GM23338 (cell line): ENCODE measurements around the gene C12orf43. TPM values are rescaled to one million over a fixed set of nuclear protein-coding genes. Genes with fewer than 3 reads are reported as not detected.

ENCODE experiments used
- ATAC-seq: fragments of 200-7000 bp; cut with Tn5 transposase; 3 replicates; pipeline ENCODE4 v1.9.1; 2020
- DNase-seq: peaks from one replicate; pipeline ENCODE4 v3.0.0-alpha.2; 2015; ENCODE audit warnings: low spot score
- H2AFZ ChIP-seq: fragments of 200-600 bp; sonication (generic); 2 replicates; pipeline ENCODE4 v1.8.0; 2016; ENCODE audit warnings: antibody characterized with exemption, mild to moderate bottlenecking, moderate library complexity
- H3F3A ChIP-seq: fragments of 200-600 bp; sonication (generic); replicated peaks from 2 replicates; pipeline ENCODE4 v1.8.0; 2017; ENCODE audit warnings: antibody characterized with exemption, mixed run types, low read depth
- H3K27ac ChIP-seq: fragments of 200-600 bp; sonication (generic); 2 replicates; pipeline ENCODE4 v1.6.1; 2016; ENCODE audit warnings: low read depth
- H3K27me3 ChIP-seq: fragments of 200-600 bp; sonication (generic); 2 replicates; pipeline ENCODE4 v1.8.0; 2016; ENCODE audit warnings: mild to moderate bottlenecking, mixed run types, moderate library complexity; ENCODE audit not compliant: insufficient read depth
- H3K36me3 ChIP-seq: fragments of 200-600 bp; sonication (generic); 2 replicates; pipeline ENCODE4 v1.8.0; 2016; ENCODE audit warnings: mild to moderate bottlenecking; ENCODE audit not compliant: insufficient read depth
- H3K4me1 ChIP-seq: fragments of 200-600 bp; sonication (generic); 2 replicates; pipeline ENCODE4 v1.8.0; 2016; ENCODE audit warnings: mild to moderate bottlenecking, moderate library complexity; ENCODE audit not compliant: insufficient read depth
- H3K4me2 ChIP-seq: fragments of 200-600 bp; sonication (generic); 2 replicates; pipeline ENCODE4 v1.7.1; 2017; ENCODE audit warnings: mixed run types
- H3K4me3 ChIP-seq: fragments of 200-600 bp; sonication (generic); 2 replicates; pipeline ENCODE4 v1.6.1; 2016; ENCODE audit warnings: mixed run types
- H3K79me2 ChIP-seq: fragments of 200-600 bp; sonication (generic); replicated peaks from 2 replicates; pipeline ENCODE4 v1.8.0; 2017; ENCODE audit warnings: mild to moderate bottlenecking; ENCODE audit not compliant: insufficient read depth
- H3K9me2 ChIP-seq: fragments of 200-600 bp; sonication (generic); 2 replicates; pipeline ENCODE4 v1.8.0; 2017; ENCODE audit not compliant: insufficient read depth
- H4K20me1 ChIP-seq: fragments of 200-600 bp; sonication (generic); replicated peaks from 2 replicates; pipeline ENCODE4 v1.8.0; 2017; ENCODE audit warnings: mild to moderate bottlenecking; ENCODE audit not compliant: insufficient read depth
- H3K27ac Mint-ChIP-seq: 2 replicates; pipeline ENCODE4 v1.8.0; 2020; ENCODE audit warnings: inconsistent platforms, mild to moderate bottlenecking, moderate library complexity, mixed read lengths
- H3K27me3 Mint-ChIP-seq: 3 replicates; pipeline ENCODE4 v1.8.0; 2022; ENCODE audit warnings: low read depth, mild to moderate bottlenecking, moderate library complexity, mixed read lengths, inconsistent platforms; ENCODE audit not compliant: insufficient read depth, poor library complexity
- H3K36me3 Mint-ChIP-seq: 3 replicates; pipeline ENCODE4 v1.8.0; 2021; ENCODE audit warnings: low read depth, mild to moderate bottlenecking, inconsistent platforms, moderate library complexity, mixed read lengths
- H3K4me1 Mint-ChIP-seq: 3 replicates; pipeline ENCODE4 v1.8.0; 2020; ENCODE audit warnings: mild to moderate bottlenecking, inconsistent platforms, mixed read lengths
- H3K4me3 Mint-ChIP-seq: 3 replicates; pipeline ENCODE4 v1.8.0; 2021; ENCODE audit warnings: moderate library complexity, mild to moderate bottlenecking, inconsistent platforms, mixed read lengths
- H3K9me3 Mint-ChIP-seq: 3 replicates; pipeline ENCODE4 v1.8.0; 2020; ENCODE audit warnings: moderate library complexity, mild to moderate bottlenecking, inconsistent platforms, mixed read lengths
- CREB1 ChIP-seq: fragments of 250-450 bp; sonication (Bioruptor Pico); IDR thresholded peaks from 2 replicates; pipeline ENCODE4 v1.5.0; 2020; ENCODE audit warnings: low read depth, mild to moderate bottlenecking, moderate library complexity
- CTCF ChIP-seq, 2 experiments: fragments of 200-600 bp in 1 of 2; sonication (generic) in 1 of 2; conservative IDR thresholded peaks; 2 replicates each; pipeline versions ENCODE4 v1.5.1 to v1.6.1; 2016 to 2017; ENCODE audit warnings: antibody characterized with exemption in 2 of 2, low read depth in 2 of 2, mild to moderate bottlenecking in 2 of 2, moderate library complexity in 1 of 2
- ETS1 ChIP-seq: IDR thresholded peaks from 2 replicates; pipeline ENCODE4 v1.6.1; 2016; ENCODE audit warnings: antibody characterized with exemption
- EZH2 ChIP-seq: fragments of 200-600 bp; sonication (generic); IDR thresholded peaks from one replicate; pipeline ENCODE4 v1.8.0; 2017; ENCODE audit warnings: antibody characterized with exemption, mild to moderate bottlenecking, low read depth; ENCODE audit not compliant: unreplicated experiment
- EZH2phosphoT487 ChIP-seq: fragments of 200-600 bp; sonication (generic); IDR thresholded peaks from one replicate; pipeline ENCODE4 v1.8.1; 2018; ENCODE audit warnings: antibody characterized with exemption; ENCODE audit not compliant: unreplicated experiment
- JUNB ChIP-seq: IDR thresholded peaks from one replicate; pipeline ENCODE4 v1.6.1; 2016; ENCODE audit warnings: antibody characterized with exemption; ENCODE audit not compliant: unreplicated experiment
- NANOG ChIP-seq: IDR thresholded peaks from 2 replicates; pipeline ENCODE4 v1.6.1; 2016; ENCODE audit warnings: antibody characterized with exemption, borderline replicate concordance
- POLR2AphosphoS5 ChIP-seq: IDR thresholded peaks from 2 replicates; pipeline ENCODE4 v1.6.1; 2016; ENCODE audit warnings: antibody characterized with exemption, low read depth
- REST ChIP-seq: IDR thresholded peaks from one replicate; pipeline ENCODE4 v1.6.1; 2018; ENCODE audit warnings: antibody characterized with exemption; ENCODE audit not compliant: unreplicated experiment
- STAT1 ChIP-seq: IDR thresholded peaks from one replicate; pipeline ENCODE4 v1.6.1; 2016; ENCODE audit warnings: antibody characterized with exemption; ENCODE audit not compliant: unreplicated experiment
- ZNF114 ChIP-seq: fragments of 250-450 bp; sonication (Bioruptor Pico); IDR thresholded peaks from 2 replicates; pipeline ENCODE4 v1.5.0; 2020; ENCODE audit warnings: mild to moderate bottlenecking, moderate library complexity
- ZNF331 ChIP-seq: fragments of 250-450 bp; sonication (Bioruptor Pico); IDR thresholded peaks from 2 replicates; pipeline ENCODE4 v1.5.0; 2020; ENCODE audit warnings: low read depth, mild to moderate bottlenecking, moderate library complexity
- ZNF462 ChIP-seq: fragments of 250-450 bp; sonication (Bioruptor Pico); IDR thresholded peaks from 2 replicates; pipeline ENCODE4 v1.5.0; 2020; ENCODE audit warnings: mild to moderate bottlenecking, moderate library complexity
- polyA plus RNA-seq: library from polyadenylated mRNA; unstranded; fragments of >200 nt; fragmentation: Nextera tagmentation; extraction: Ambion mirVana; gene quantifications from 2 replicates; pipeline ENCODE4 v1.2.1, GENCODE V29; 2016
- total RNA-seq: library from RNA; depleted of rRNA; stranded (reverse); fragments of >200 nt; shearing (Covaris generic); gene quantifications from 2 replicates; pipeline ENCODE4 v1.2.3, GENCODE V29; 2014

The C12orf43 gene
- total and polyA plus RNA-seq, 2 experiments from 2014 or later, result 15.2 to 20.7 TPM

GRCh38 chr12:120994589-120995337, 21.5 kb downstream of the C12orf43 start:
- Histone ChIP-seq H3K27ac (no peak overlapping the region), H3K79me2 (no peaks in the 10 kb centered on the region), H3K4me3 (no peak overlapping the region), H4K20me1 (no peaks in the 10 kb centered on the region), H3K9me2 (no peaks in the 10 kb centered on the region), H3F3A (no peaks in the 10 kb centered on the region), H3K4me1 (peaks cover 3% of the 10 kb centered on the region; the same call in 1 of the 2 replicates), H3K27me3 (no peaks in the 10 kb centered on the region), H3K4me2 (no peak overlapping the region), H2AFZ (no peak overlapping the region), H3K36me3 (no peaks in the 10 kb centered on the region)
- no peak overlapping the region for H3K27ac Mint-ChIP-seq
- H3K27me3 Mint-ChIP-seq, result peaks cover 8% of the 10 kb centered on the region
- H3K4me3 Mint-ChIP-seq, result no peak overlapping the region; the same call in 2 of the 3 replicates
- no peaks in the 10 kb centered on the region; the same call in 2 of the 3 replicates for H3K9me3 Mint-ChIP-seq
- no peak for TF ChIP-seq EZH2phosphoT487
- TF ChIP-seq ZNF114 (CRISPR knock-in tag), result no peak
- TF ChIP-seq CTCF (conservative IDR thresholded peaks at IDR 0.05; ENCODE audit: low read depth in 2 of 2), result no peak
- no peak for TF ChIP-seq ZNF331 (CRISPR knock-in tag)
- no peak for TF ChIP-seq JUNB
- no peak for TF ChIP-seq CREB1 (CRISPR knock-in tag)
- TF ChIP-seq ZNF462 (CRISPR knock-in tag), result no peak
- TF ChIP-seq EZH2, result no peak
- TF ChIP-seq STAT1, result no peak
- no peak for TF ChIP-seq NANOG
- TF ChIP-seq POLR2AphosphoS5, result no peak
- TF ChIP-seq REST, result no peak
- TF ChIP-seq ETS1, result no peak
- no peak for DNase-seq
- no peak for ATAC-seq
- H3K4me1 Mint-ChIP-seq, result peaks cover 2% of the 10 kb centered on the region; the same call in 2 of the 3 replicates
- H3K36me3 Mint-ChIP-seq, result no peaks in the 10 kb centered on the region; the same call in 2 of the 3 replicates
